GM23338 (cell line): ENCODE data around the gene TLE1. TPM values are rescaled to one million over a fixed set of nuclear protein-coding genes. Genes with fewer than 3 reads are reported as not detected.

Source experiments
- ATAC-seq: fragments of 200-7000 bp; cut with Tn5 transposase; 3 replicates; pipeline ENCODE4 v1.9.1; 2020
- DNase-seq: peaks from one replicate; pipeline ENCODE4 v3.0.0-alpha.2; 2015; ENCODE audit warnings: low spot score
- H2AFZ ChIP-seq: fragments of 200-600 bp; sonication (generic); 2 replicates; pipeline ENCODE4 v1.8.0; 2016; ENCODE audit warnings: antibody characterized with exemption, mild to moderate bottlenecking, moderate library complexity
- H3F3A ChIP-seq: fragments of 200-600 bp; sonication (generic); replicated peaks from 2 replicates; pipeline ENCODE4 v1.8.0; 2017; ENCODE audit warnings: antibody characterized with exemption, mixed run types, low read depth
- H3K27ac ChIP-seq: fragments of 200-600 bp; sonication (generic); 2 replicates; pipeline ENCODE4 v1.6.1; 2016; ENCODE audit warnings: low read depth
- H3K27me3 ChIP-seq: fragments of 200-600 bp; sonication (generic); 2 replicates; pipeline ENCODE4 v1.8.0; 2016; ENCODE audit warnings: mild to moderate bottlenecking, mixed run types, moderate library complexity; ENCODE audit not compliant: insufficient read depth
- H3K36me3 ChIP-seq: fragments of 200-600 bp; sonication (generic); 2 replicates; pipeline ENCODE4 v1.8.0; 2016; ENCODE audit warnings: mild to moderate bottlenecking; ENCODE audit not compliant: insufficient read depth
- H3K4me1 ChIP-seq: fragments of 200-600 bp; sonication (generic); 2 replicates; pipeline ENCODE4 v1.8.0; 2016; ENCODE audit warnings: mild to moderate bottlenecking, moderate library complexity; ENCODE audit not compliant: insufficient read depth
- H3K4me2 ChIP-seq: fragments of 200-600 bp; sonication (generic); 2 replicates; pipeline ENCODE4 v1.7.1; 2017; ENCODE audit warnings: mixed run types
- H3K4me3 ChIP-seq: fragments of 200-600 bp; sonication (generic); 2 replicates; pipeline ENCODE4 v1.6.1; 2016; ENCODE audit warnings: mixed run types
- H3K79me2 ChIP-seq: fragments of 200-600 bp; sonication (generic); replicated peaks from 2 replicates; pipeline ENCODE4 v1.8.0; 2017; ENCODE audit warnings: mild to moderate bottlenecking; ENCODE audit not compliant: insufficient read depth
- H3K9me2 ChIP-seq: fragments of 200-600 bp; sonication (generic); 2 replicates; pipeline ENCODE4 v1.8.0; 2017; ENCODE audit not compliant: insufficient read depth
- H4K20me1 ChIP-seq: fragments of 200-600 bp; sonication (generic); replicated peaks from 2 replicates; pipeline ENCODE4 v1.8.0; 2017; ENCODE audit warnings: mild to moderate bottlenecking; ENCODE audit not compliant: insufficient read depth
- H3K27ac Mint-ChIP-seq: 2 replicates; pipeline ENCODE4 v1.8.0; 2020; ENCODE audit warnings: inconsistent platforms, mild to moderate bottlenecking, moderate library complexity, mixed read lengths
- H3K27me3 Mint-ChIP-seq: 3 replicates; pipeline ENCODE4 v1.8.0; 2022; ENCODE audit warnings: low read depth, mild to moderate bottlenecking, moderate library complexity, mixed read lengths, inconsistent platforms; ENCODE audit not compliant: insufficient read depth, poor library complexity
- H3K36me3 Mint-ChIP-seq: 3 replicates; pipeline ENCODE4 v1.8.0; 2021; ENCODE audit warnings: low read depth, mild to moderate bottlenecking, inconsistent platforms, moderate library complexity, mixed read lengths
- H3K4me1 Mint-ChIP-seq: 3 replicates; pipeline ENCODE4 v1.8.0; 2020; ENCODE audit warnings: mild to moderate bottlenecking, inconsistent platforms, mixed read lengths
- H3K4me3 Mint-ChIP-seq: 3 replicates; pipeline ENCODE4 v1.8.0; 2021; ENCODE audit warnings: moderate library complexity, mild to moderate bottlenecking, inconsistent platforms, mixed read lengths
- H3K9me3 Mint-ChIP-seq: 3 replicates; pipeline ENCODE4 v1.8.0; 2020; ENCODE audit warnings: moderate library complexity, mild to moderate bottlenecking, inconsistent platforms, mixed read lengths
- CTCF ChIP-seq, 2 experiments: fragments of 200-600 bp in 1 of 2; sonication (generic) in 1 of 2; conservative IDR thresholded peaks; 2 replicates each; pipeline versions ENCODE4 v1.5.1 to v1.6.1; 2016 to 2017; ENCODE audit warnings: antibody characterized with exemption in 2 of 2, low read depth in 2 of 2, mild to moderate bottlenecking in 2 of 2, moderate library complexity in 1 of 2
- EZH2 ChIP-seq: fragments of 200-600 bp; sonication (generic); IDR thresholded peaks from one replicate; pipeline ENCODE4 v1.8.0; 2017; ENCODE audit warnings: antibody characterized with exemption, mild to moderate bottlenecking, low read depth; ENCODE audit not compliant: unreplicated experiment
- JUNB ChIP-seq: IDR thresholded peaks from one replicate; pipeline ENCODE4 v1.6.1; 2016; ENCODE audit warnings: antibody characterized with exemption; ENCODE audit not compliant: unreplicated experiment
- STAT1 ChIP-seq: IDR thresholded peaks from one replicate; pipeline ENCODE4 v1.6.1; 2016; ENCODE audit warnings: antibody characterized with exemption; ENCODE audit not compliant: unreplicated experiment
- polyA plus RNA-seq: library from polyadenylated mRNA; unstranded; fragments of >200 nt; fragmentation: Nextera tagmentation; extraction: Ambion mirVana; gene quantifications from 2 replicates; pipeline ENCODE4 v1.2.1, GENCODE V29; 2016
- total RNA-seq: library from RNA; depleted of rRNA; stranded (reverse); fragments of >200 nt; shearing (Covaris generic); gene quantifications from 2 replicates; pipeline ENCODE4 v1.2.3, GENCODE V29; 2014

The TLE1 gene
- total and polyA plus RNA-seq, 2 experiments from 2014 or later = 58.1 to 132 TPM

GRCh38 chr9:81552581-81552991, 136.8 kb downstream of the TLE1 start:
- peak overlapping the region; percentile 12; the same call in 1 of the 2 replicates for H2AFZ ChIP-seq
- no peaks in the 10 kb centered on the region for H3K27me3 ChIP-seq
- no peak overlapping the region for H3K27ac Mint-ChIP-seq
- H3K4me2 ChIP-seq = no peak overlapping the region
- no peak overlapping the region for H3K4me3 ChIP-seq
- no peaks in the 10 kb centered on the region for H3K36me3 Mint-ChIP-seq
- no peaks in the 10 kb centered on the region for H4K20me1 ChIP-seq
- no peaks in the 10 kb centered on the region for H3K79me2 ChIP-seq
- ATAC-seq (no peak), DNase-seq (no peak)
- H3K4me3 Mint-ChIP-seq = no peak overlapping the region
- peaks cover 51% of the 10 kb centered on the region for H3K4me1 ChIP-seq
- H3K9me3 Mint-ChIP-seq = no peaks in the 10 kb centered on the region
- H3K36me3 ChIP-seq = no peaks in the 10 kb centered on the region
- H3K9me2 ChIP-seq = peaks cover 16% of the 10 kb centered on the region; the same call in 1 of the 2 replicates
- peaks cover 2% of the 10 kb centered on the region for H3K27me3 Mint-ChIP-seq
- H3K27ac ChIP-seq = peak overlapping the region; percentile 11; the same call in 1 of the 2 replicates
- H3F3A ChIP-seq = no peaks in the 10 kb centered on the region
- peaks cover 45% of the 10 kb centered on the region for H3K4me1 Mint-ChIP-seq
- TF ChIP-seq EZH2 = no peak
- peak in 1 of 2 experiments; percentile 30; a peak in 1 of 4 replicates for TF ChIP-seq CTCF (conservative IDR thresholded peaks at IDR 0.05; ENCODE audit: low read depth in 2 of 2)

GRCh38 chr9:81550207-81550583, 139.2 kb downstream of the TLE1 start:
- Mint-ChIP-seq H3K4me1 (peaks cover 64% of the 10 kb centered on the region), H3K36me3 (no peaks in the 10 kb centered on the region), H3K4me3 (peak overlapping the region; percentile 53), H3K27ac (peak overlapping the region; percentile 92), H3K9me3 (no peaks in the 10 kb centered on the region), H3K27me3 (peaks cover 3% of the 10 kb centered on the region)
- no peak for DNase-seq
- Histone ChIP-seq H3K36me3 (no peaks in the 10 kb centered on the region), H3K27me3 (no peaks in the 10 kb centered on the region), H3F3A (no peaks in the 10 kb centered on the region), H3K4me1 (peaks cover 65% of the 10 kb centered on the region), H3K9me2 (peaks cover 9% of the 10 kb centered on the region; the same call in 1 of the 2 replicates), H3K4me2 (peak overlapping the region; percentile 55), H3K4me3 (peak overlapping the region; percentile 32), H2AFZ (peak overlapping the region; percentile 28; the same call in 1 of the 2 replicates), H4K20me1 (no peaks in the 10 kb centered on the region), H3K27ac (peak overlapping the region; percentile 26; the same call in 1 of the 2 replicates), H3K79me2 (no peaks in the 10 kb centered on the region)
- no peak for TF ChIP-seq STAT1
- no peak for ATAC-seq

- Mint-ChIP-seq H3K27me3 (peaks cover 3% of the 10 kb centered on the region), H3K9me3 (no peaks in the 10 kb centered on the region), H3K4me3 (peak overlapping the region; percentile 53), H3K4me1 (peaks cover 64% of the 10 kb centered on the region), H3K27ac (peak overlapping the region; percentile 92), H3K36me3 (no peaks in the 10 kb centered on the region)
- no peaks in the 10 kb centered on the region for H3K27me3 ChIP-seq
- peak; percentile 67 for DNase-seq
- peak; percentile 82 for ATAC-seq
- peak overlapping the region; percentile 55 for H3K4me2 ChIP-seq
- no peaks in the 10 kb centered on the region for H3F3A ChIP-seq
- H3K27ac ChIP-seq = peak overlapping the region; percentile 26; the same call in 1 of the 2 replicates
- no peaks in the 10 kb centered on the region for H3K79me2 ChIP-seq
- peak overlapping the region; percentile 28; the same call in 1 of the 2 replicates for H2AFZ ChIP-seq
- H4K20me1 ChIP-seq = no peaks in the 10 kb centered on the region
- H3K4me1 ChIP-seq = peaks cover 65% of the 10 kb centered on the region
- H3K9me2 ChIP-seq = peaks cover 9% of the 10 kb centered on the region; the same call in 1 of the 2 replicates
- H3K36me3 ChIP-seq = no peaks in the 10 kb centered on the region
- H3K4me3 ChIP-seq = peak overlapping the region; percentile 32
- TF ChIP-seq STAT1 (no peak), CTCF (conservative IDR thresholded peaks at IDR 0.05; ENCODE audit: low read depth in 2 of 2) (no peak), EZH2 (no peak), JUNB (no peak)
Observed at GRCh38 chr9:81549500-81550206, 139.7 kb downstream of the TLE1 start.
